Thymus (tissue), 11 donors: ENCODE measurements around the gene SET. TPM values are rescaled to one million over a fixed set of nuclear protein-coding genes. Genes with fewer than 3 reads are reported as not detected.
"Not testable (repeated sequence)": the region's sequence is repeated elsewhere in the genome, so short reads cannot be mapped to it uniquely, and the experiment has no call there.

Experiments used
- DNase-seq, 9 donors: peaks; one replicate each; pipeline ENCODE4 v3.0.0-alpha.2; 2013; ENCODE audit warnings: low spot score in 9 of 9, low read depth in 6 of 9, missing footprints in 1 of 9
- H3K27ac ChIP-seq, 2 donors: one replicate each; pipeline ENCODE4 v1.5.1; 2013; ENCODE audit warnings: control low read depth in 1 of 2, low read depth in 1 of 2, low read length in 1 of 2, mild to moderate bottlenecking in 1 of 2, moderate library complexity in 1 of 2
- H3K27me3 ChIP-seq, 2 donors: one replicate each; pipeline ENCODE4 v1.5.1; 2013; ENCODE audit warnings: low read length in 1 of 2; ENCODE audit not compliant: control insufficient read depth in 2 of 2, insufficient read depth in 1 of 2
- H3K36me3 ChIP-seq, 2 donors: one replicate each; pipeline ENCODE4 v1.5.1; 2013; ENCODE audit warnings: low read length in 1 of 2, mild to moderate bottlenecking in 1 of 2, moderate library complexity in 1 of 2; ENCODE audit not compliant: control insufficient read depth in 2 of 2, insufficient read depth in 2 of 2
- H3K4me1 ChIP-seq, 2 donors: one replicate each; pipeline ENCODE4 v1.5.1; 2013; ENCODE audit warnings: low read length in 2 of 2; ENCODE audit not compliant: control insufficient read depth in 2 of 2, insufficient read depth in 2 of 2
- H3K4me3 ChIP-seq, 2 donors: one replicate each; pipeline ENCODE4 v1.5.1; 2013; ENCODE audit warnings: low read length in 2 of 2, control low read depth in 1 of 2, mild to moderate bottlenecking in 1 of 2
- H3K9me3 ChIP-seq, 2 donors: one replicate each; pipeline ENCODE4 v1.5.1; 2013; ENCODE audit warnings: low read length in 1 of 2, mild to moderate bottlenecking in 1 of 2; ENCODE audit not compliant: control insufficient read depth in 2 of 2, insufficient read depth in 1 of 2
- WGBS: extraction: QIAGEN DNeasy Blood & Tissue Kit; methylation state at CpG from one replicate; pipeline ENCODE4 v1.1.7; 2013; 5-methylcytosine and 5-hydroxymethylcytosine counted together
- polyA plus RNA-seq: library from polyadenylated mRNA; stranded (reverse); fragments of 200-250 nt; gene quantifications from one replicate; pipeline ENCODE4 v1.2.3, GENCODE V29; 2013
- total RNA-seq: library from RNA; stranded (reverse); fragments of 120-200 nt; gene quantifications from one replicate; pipeline ENCODE4 v1.2.4, GENCODE V29; 2013
- donor health status: healthy.

Gene SET
- total and polyA plus RNA-seq, 2 donors = 177 to 654 TPM

- H3K4me3 ChIP-seq = no peak overlapping the region
- H3K36me3 ChIP-seq = peaks cover 2 to 5% of the 10 kb centered on the region in 2 donors
- DNase-seq = no peak
- WGBS = 100% methylated on average over 1 of the region's 1 CpG
- H3K27me3 ChIP-seq = no peaks in the 10 kb centered on the region
- peaks cover 0 to 4% of the 10 kb centered on the region in 2 donors for H3K9me3 ChIP-seq
- H3K27ac ChIP-seq = no peak overlapping the region
- H3K4me1 ChIP-seq = peaks cover 4 to 10% of the 10 kb centered on the region in 2 donors
These were observed 34.5 kb upstream of the SET start for GRCh38 chr9:128654481-128654880.

- under 1% methylated on average over 86 of the region's 86 CpGs for WGBS
- peak within 1 kb of the TSS; percentile 70 to 79 for H3K4me3 ChIP-seq
- DNase-seq = peak; percentile 90 to 98 (median 94)
These were observed 32.3 kb upstream of the SET start, which contains the start of gene DYNC2I2 for GRCh38 chr9:128656416-128657343. TSS of gene DYNC2I2 (minus strand) at chr9:128656847. CDS start at chr9:128656726, 121 bp downstream.

GRCh38 chr9:128657344-128657704 lies 31.7 kb upstream of the SET start:
- no peak for DNase-seq
- Histone ChIP-seq H3K27me3 (no peaks in the 10 kb centered on the region), H3K4me1 (peaks cover 4 to 10% of the 10 kb centered on the region in 2 donors), H3K9me3 (peaks cover 0 to 4% of the 10 kb centered on the region in 2 donors), H3K4me3 (peak overlapping the region; percentile 70 to 79), H3K27ac (peak overlapping the region; percentile 90 to 100), H3K36me3 (peaks cover 0 to 2% of the 10 kb centered on the region in 2 donors)
- WGBS = 98% methylated on average over 13 of the region's 13 CpGs

More at GRCh38 chr9:128656416-128657343, 32.3 kb upstream of the SET start, which contains the start of gene DYNC2I2:
- Histone ChIP-seq H3K4me1 (peaks cover 4 to 10% of the 10 kb centered on the region in 2 donors), H3K27ac (peak within 1 kb of the TSS; percentile 90 to 100), H3K36me3 (peaks cover 0 to 2% of the 10 kb centered on the region in 2 donors), H3K9me3 (peaks cover 0 to 4% of the 10 kb centered on the region in 2 donors), H3K27me3 (no peaks in the 10 kb centered on the region)

GRCh38 chr9:128657796-128658195 lies 31.2 kb upstream of the SET start:
- over 99% methylated on average over 3 of the region's 3 CpGs for WGBS
- no peaks in the 10 kb centered on the region for H3K27me3 ChIP-seq

GRCh38 chr9:128666481-128666941 lies 22.5 kb upstream of the SET start:
- H3K27ac ChIP-seq = not testable (repeated sequence)

More at GRCh38 chr9:128657796-128658195, 31.2 kb upstream of the SET start:
- peaks cover 4 to 10% of the 10 kb centered on the region in 2 donors for H3K4me1 ChIP-seq
- peaks cover 0 to 2% of the 10 kb centered on the region in 2 donors for H3K36me3 ChIP-seq
- no peak for DNase-seq
- H3K27ac ChIP-seq = no peak overlapping the region
- H3K9me3 ChIP-seq = peaks cover 0 to 4% of the 10 kb centered on the region in 2 donors
- no peak overlapping the region for H3K4me3 ChIP-seq

GRCh38 chr9:128669786-128670185 lies 19.2 kb upstream of the SET start:
- no peaks in the 10 kb centered on the region for H3K4me1 ChIP-seq
- H3K4me3 ChIP-seq = no peak overlapping the region
- DNase-seq = no peak
- H3K27me3 ChIP-seq = no peaks in the 10 kb centered on the region
- no peaks in the 10 kb centered on the region for H3K36me3 ChIP-seq
- H3K9me3 ChIP-seq = no peaks in the 10 kb centered on the region
- 97% methylated on average over 6 of the region's 6 CpGs for WGBS
- H3K27ac ChIP-seq = no peak overlapping the region

More at GRCh38 chr9:128666481-128666941, 22.5 kb upstream of the SET start:
- not testable (repeated sequence) for H3K4me1 ChIP-seq, H3K9me3 ChIP-seq, H3K36me3 ChIP-seq, H3K4me3 ChIP-seq, H3K27me3 ChIP-seq, DNase-seq
- 98% methylated on average over 8 of the region's 8 CpGs for WGBS

- no peak overlapping the region for H3K4me3 ChIP-seq
- DNase-seq = no peak
- no peaks in the 10 kb centered on the region for H3K36me3 ChIP-seq
- H3K27ac ChIP-seq = no peak overlapping the region
- H3K9me3 ChIP-seq = no peaks in the 10 kb centered on the region
- H3K27me3 ChIP-seq = no peaks in the 10 kb centered on the region
- 99% methylated on average over 4 of the region's 4 CpGs for WGBS
- H3K4me1 ChIP-seq = no peaks in the 10 kb centered on the region
These were observed 13.6 kb upstream of the SET start for GRCh38 chr9:128675382-128675781.

- H3K36me3 ChIP-seq = no peaks in the 10 kb centered on the region
- H3K27me3 ChIP-seq = no peaks in the 10 kb centered on the region
- no peak for DNase-seq
- WGBS = 97% methylated on average over 10 of the region's 10 CpGs
- H3K4me1 ChIP-seq = no peaks in the 10 kb centered on the region
- no peak overlapping the region for H3K27ac ChIP-seq
- H3K4me3 ChIP-seq = no peak overlapping the region
- H3K9me3 ChIP-seq = no peaks in the 10 kb centered on the region
These were observed 11.2 kb upstream of the SET start for GRCh38 chr9:128677794-128678193.
